Heart left ventricle (tissue), 13 donors: ENCODE results near the gene FYCO1.

ENCODE experiments used
- CTCF ChIP-seq, 12 donors: fragments of 200-600 bp; sonication (generic) in 4 of 12; IDR thresholded peaks; one replicate each; pipeline versions ENCODE4 v1.5.0 to v1.8.0; 2018 to 2022; ENCODE audit warnings: antibody characterized with exemption in 12 of 12, mild to moderate bottlenecking in 5 of 12
- POLR2A ChIP-seq, 2 donors: fragments of 450-650 bp; IDR thresholded peaks; one replicate each; pipeline ENCODE4 v1.6.1; 2017; ENCODE audit warnings: antibody characterized with exemption in 2 of 2, mild to moderate bottlenecking in 2 of 2, moderate library complexity in 2 of 2
- donor health status: ischemic (EF 13 %, LVEDD 7.1; RV severe dilation, severe dysfunction).
- donor health status: DM: no; HTN: yes; CAD: no.
- donor health status: DM: no; HTN: no; CAD: no.
- donor health status: ischemic (EF 25% LVEDD 6.9; RV normal size, moderate dysfunction).
- donor health status: ischemic (EF 25% LVEDD 5.7; RV mildly dilated, moderate dysfunction).
- donor health status: ischemic (EF 35%, LVEDD 5.7; RV mildly dilated, moderate dysfunction).
- donor health status: nonischemic (EF 11% LVEDD 7.7; RV severe dilation, severe dysfunction).
- donor health status: DM: yes; HTN: yes; CAD: no.
- donor health status: PGD.
- donor health status: ischemic (EF 29% LVEDD 5.4; RV normal size, mild dysfunction).
- donor health status: nonischemic (EF 23%, LVEDD 6.1; RV moderate dilation, normal function).

GRCh38 chr3:45937206-45938042 lies 58.2 kb downstream of the FYCO1 start:
- TF ChIP-seq CTCF (IDR thresholded peaks at IDR 0.05) (no peak), POLR2A (IDR thresholded peaks at IDR 0.05) (no peak)
